HG03108 (cell line): ENCODE data around the gene PSMC1.
"Not testable (repeated sequence)": the region's sequence is repeated elsewhere in the genome, so short reads cannot be mapped to it uniquely, and the experiment has no call there.

ENCODE experiments used
- ATAC-seq: cut with Tn5 transposase; IDR thresholded peaks from one replicate; pipeline ENCODE4 v1.9.1; 2021; ENCODE audit warnings: moderate library complexity; ENCODE audit not compliant: unreplicated experiment

The PSMC1 gene

GRCh38 chr14:90256354-90257131, at the start of gene PSMC1:
TSS of gene PSMC1 (plus strand) at chr14:90256553. CDS start at chr14:90256598, 45 bp downstream.
- ATAC-seq, result peak; percentile 94

GRCh38 chr14:90213099-90213748, 43.1 kb upstream of the PSMC1 start:
- no peak for ATAC-seq

GRCh38 chr14:90228478-90228877, 27.9 kb upstream of the PSMC1 start:
- ATAC-seq, result no peak

GRCh38 chr14:90229942-90230341, 26.4 kb upstream of the PSMC1 start:
- ATAC-seq, result not testable (repeated sequence)

GRCh38 chr14:90235179-90235976, 21.0 kb upstream of the PSMC1 start:
- peak; percentile 47 for ATAC-seq

GRCh38 chr14:90239139-90239538, 17.2 kb upstream of the PSMC1 start:
- ATAC-seq, result no peak

- ATAC-seq, result no peak
These were observed 13.9 kb upstream of the PSMC1 start for GRCh38 chr14:90242444-90242843.

- no peak for ATAC-seq
These were observed 9.4 kb upstream of the PSMC1 start for GRCh38 chr14:90246936-90247335.

- ATAC-seq, result not testable (repeated sequence)
These were observed 8.9 kb upstream of the PSMC1 start for GRCh38 chr14:90247441-90247840.

GRCh38 chr14:90248594-90248993, 7.8 kb upstream of the PSMC1 start:
- ATAC-seq, result no peak

- ATAC-seq, result no peak
These were observed 2.5 kb upstream of the PSMC1 start for GRCh38 chr14:90253826-90254225.

- no peak for ATAC-seq
These were observed 482 bp upstream of the PSMC1 start for GRCh38 chr14:90255871-90256270.

GRCh38 chr14:90263748-90264449, 7.5 kb downstream of the PSMC1 start:
- peak; percentile 92 for ATAC-seq

- ATAC-seq, result no peak
These were observed 10.2 kb downstream of the PSMC1 start for GRCh38 chr14:90266441-90267154.

- no peak for ATAC-seq
These were observed 12.1 kb downstream of the PSMC1 start for GRCh38 chr14:90268420-90268819.

GRCh38 chr14:90272523-90272922, 16.2 kb downstream of the PSMC1 start:
- no peak for ATAC-seq

GRCh38 chr14:90273532-90273931, 17.2 kb downstream of the PSMC1 start:
- no peak for ATAC-seq

GRCh38 chr14:90274019-90274418, 17.7 kb downstream of the PSMC1 start:
- no peak for ATAC-seq

- no peak for ATAC-seq
These were observed 18.6 kb downstream of the PSMC1 start for GRCh38 chr14:90274808-90275457.

- no peak for ATAC-seq
These were observed 19.1 kb downstream of the PSMC1 start for GRCh38 chr14:90275458-90275814.
